IPS-NIHi7 (cell line): ENCODE data around the gene GATAD2A.

Source experiments
- DNase-seq: peaks from one replicate; pipeline ENCODE4 v3.0.0; 2012; ENCODE audit warnings: mixed read lengths; ENCODE audit errors: extremely low spot score

The GATAD2A gene

GRCh38 chr19:19488875-19489690 is 83.6 kb downstream of the GATAD2A start:
- DNase-seq, result peak; percentile 84

GRCh38 chr19:19489804-19490204 is 84.3 kb downstream of the GATAD2A start:
- DNase-seq, result no peak

- DNase-seq, result peak; percentile 87
These were observed 84.9 kb downstream of the GATAD2A start for GRCh38 chr19:19490214-19490968.

- no peak for DNase-seq
These were observed 86.0 kb downstream of the GATAD2A start for GRCh38 chr19:19491321-19492025.

- no peak for DNase-seq
These were observed 86.6 kb downstream of the GATAD2A start for GRCh38 chr19:19492026-19492610.

GRCh38 chr19:19493841-19494546 is 88.5 kb downstream of the GATAD2A start:
- DNase-seq, result no peak

GRCh38 chr19:19495614-19496603 is 90.4 kb downstream of the GATAD2A start:
- no peak for DNase-seq

GRCh38 chr19:19498255-19498991 is 92.9 kb downstream of the GATAD2A start:
- DNase-seq, result no peak

GRCh38 chr19:19499272-19499995 is 94.0 kb downstream of the GATAD2A start:
- DNase-seq, result no peak

GRCh38 chr19:19500975-19501644 is 95.6 kb downstream of the GATAD2A start:
- DNase-seq, result no peak

GRCh38 chr19:19501798-19502197 is 96.3 kb downstream of the GATAD2A start:
- no peak for DNase-seq

- DNase-seq, result no peak
These were observed 96.8 kb downstream of the GATAD2A start for GRCh38 chr19:19502281-19502680.

GRCh38 chr19:19502808-19503602 is 97.5 kb downstream of the GATAD2A start:
- DNase-seq, result no peak

- DNase-seq, result no peak
These were observed 99.5 kb downstream of the GATAD2A start for GRCh38 chr19:19504754-19505668.

- no peak for DNase-seq
These were observed 100.3 kb downstream of the GATAD2A start for GRCh38 chr19:19505669-19506326.

- DNase-seq, result no peak
These were observed 101.1 kb downstream of the GATAD2A start for GRCh38 chr19:19506592-19506991.
